Smooth muscle cell (in vitro differentiated cells): ENCODE data around the gene GSN. TPM values are rescaled to one million over a fixed set of nuclear protein-coding genes. Genes with fewer than 3 reads are reported as not detected.

Source experiments
- DNase-seq: peaks from one replicate; lab custom pipeline; 2025; ENCODE audit not compliant: unreplicated experiment; lab: John Stamatoyannopoulos, UW
- H2AFZ ChIP-seq: fragments of 200-600 bp; sonication (generic); 2 replicates; pipeline ENCODE4 v1.6.0; 2016; ENCODE audit warnings: antibody characterized with exemption, low read depth, mild to moderate bottlenecking
- H3F3A ChIP-seq: fragments of 200-600 bp; sonication (generic); 2 replicates; pipeline ENCODE4 v1.6.0; 2017; ENCODE audit warnings: antibody characterized with exemption, low read depth
- H3K27ac ChIP-seq: fragments of 200-600 bp; sonication (generic); 2 replicates; pipeline ENCODE4 v1.5.1; 2016; ENCODE audit warnings: low read depth, mild to moderate bottlenecking
- H3K27me3 ChIP-seq: fragments of 200-600 bp; sonication (generic); 2 replicates; pipeline ENCODE4 v1.6.1; 2016; ENCODE audit warnings: low read depth, mild to moderate bottlenecking
- H3K36me3 ChIP-seq: fragments of 200-600 bp; sonication (generic); 2 replicates; pipeline ENCODE4 v1.5.1; 2016; ENCODE audit warnings: low read depth
- H3K4me1 ChIP-seq: fragments of 200-600 bp; sonication (generic); 2 replicates; pipeline ENCODE4 v1.5.1; 2016; ENCODE audit warnings: low read depth
- H3K4me2 ChIP-seq: fragments of 200-600 bp; sonication (generic); 2 replicates; pipeline ENCODE4 v1.6.0; 2016; ENCODE audit warnings: mild to moderate bottlenecking
- H3K4me3 ChIP-seq: fragments of 200-600 bp; sonication (generic); 2 replicates; pipeline ENCODE4 v1.5.1; 2016; ENCODE audit warnings: mild to moderate bottlenecking
- H3K79me2 ChIP-seq: fragments of 200-600 bp; sonication (generic); 2 replicates; pipeline ENCODE4 v1.6.0; 2016; ENCODE audit warnings: low read depth, mild to moderate bottlenecking
- H3K9ac ChIP-seq: fragments of 200-600 bp; sonication (generic); 2 replicates; pipeline ENCODE4 v1.6.0; 2016; ENCODE audit warnings: low read depth
- H3K9me3 ChIP-seq: fragments of 200-600 bp; sonication (generic); replicated peaks from 2 replicates; pipeline ENCODE4 v1.5.1; 2016; ENCODE audit warnings: low read depth
- H4K20me1 ChIP-seq: fragments of 200-600 bp; sonication (generic); 2 replicates; pipeline ENCODE4 v1.6.0; 2016; ENCODE audit warnings: low read depth
- WGBS: methylation state at CpG from one replicate; pipeline ENCODE4 v1.1.7; 2016; ENCODE audit warnings: low lambda C conversion rate; 5-methylcytosine and 5-hydroxymethylcytosine counted together
- polyA plus RNA-seq: library from polyadenylated mRNA; unstranded; fragments of >200 nt; fragmentation: Nextera tagmentation; extraction: Ambion mirVana; gene quantifications from 2 replicates; pipeline ENCODE4 v1.2.1, GENCODE V29; 2016
- total RNA-seq: library from RNA; depleted of rRNA; stranded (reverse); fragments of >200 nt; gene quantifications from 2 replicates; pipeline ENCODE4 v1.2.3, GENCODE V29; 2014
- TF ChIP-seq, protein P1 (sequence below): fragments of 200-600 bp; sonication (generic); IDR thresholded peaks from 2 replicates; pipeline ENCODE4 v1.5.1; 2017; ENCODE audit warnings: borderline replicate concordance, mild to moderate bottlenecking, antibody characterized with exemption; ENCODE audit not compliant: insufficient read depth, poor library complexity, severe bottlenecking

Gene GSN
- total and polyA plus RNA-seq, 2 experiments from 2014 or later = 337 to 685 TPM

- DNase-seq = no peak
- Histone ChIP-seq H2AFZ (no peak overlapping the region), H3K27ac (no peak overlapping the region), H3K79me2 (peaks cover 30% of the 10 kb centered on the region), H3K9me3 (no peaks in the 10 kb centered on the region), H3K4me1 (peaks cover 22% of the 10 kb centered on the region), H3K4me2 (no peak overlapping the region), H3K4me3 (no peak overlapping the region), H3K36me3 (peaks cover 6% of the 10 kb centered on the region), H3F3A (peaks cover 7% of the 10 kb centered on the region), H3K27me3 (no peaks in the 10 kb centered on the region), H3K9ac (no peak overlapping the region), H4K20me1 (peaks cover 91% of the 10 kb centered on the region)
- 98% methylated on average over 11 of the region's 11 CpGs for WGBS
- TF ChIP-seq, protein P1, sequence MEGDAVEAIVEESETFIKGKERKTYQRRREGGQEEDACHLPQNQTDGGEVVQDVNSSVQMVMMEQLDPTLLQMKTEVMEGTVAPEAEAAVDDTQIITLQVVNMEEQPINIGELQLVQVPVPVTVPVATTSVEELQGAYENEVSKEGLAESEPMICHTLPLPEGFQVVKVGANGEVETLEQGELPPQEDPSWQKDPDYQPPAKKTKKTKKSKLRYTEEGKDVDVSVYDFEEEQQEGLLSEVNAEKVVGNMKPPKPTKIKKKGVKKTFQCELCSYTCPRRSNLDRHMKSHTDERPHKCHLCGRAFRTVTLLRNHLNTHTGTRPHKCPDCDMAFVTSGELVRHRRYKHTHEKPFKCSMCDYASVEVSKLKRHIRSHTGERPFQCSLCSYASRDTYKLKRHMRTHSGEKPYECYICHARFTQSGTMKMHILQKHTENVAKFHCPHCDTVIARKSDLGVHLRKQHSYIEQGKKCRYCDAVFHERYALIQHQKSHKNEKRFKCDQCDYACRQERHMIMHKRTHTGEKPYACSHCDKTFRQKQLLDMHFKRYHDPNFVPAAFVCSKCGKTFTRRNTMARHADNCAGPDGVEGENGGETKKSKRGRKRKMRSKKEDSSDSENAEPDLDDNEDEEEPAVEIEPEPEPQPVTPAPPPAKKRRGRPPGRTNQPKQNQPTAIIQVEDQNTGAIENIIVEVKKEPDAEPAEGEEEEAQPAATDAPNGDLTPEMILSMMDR = no peak
Observed at GRCh38 chr9:121301881-121302286, 33.9 kb downstream of the GSN start.

- no peak overlapping the region for H3K4me2 ChIP-seq
- no peaks in the 10 kb centered on the region for H3K9me3 ChIP-seq
- H3K27me3 ChIP-seq = no peaks in the 10 kb centered on the region
- H2AFZ ChIP-seq = no peak overlapping the region
- no peak for DNase-seq
- H3K79me2 ChIP-seq = peaks cover 29% of the 10 kb centered on the region
- H3K36me3 ChIP-seq = peaks cover 6% of the 10 kb centered on the region
- H3K9ac ChIP-seq = no peak overlapping the region
- 97% methylated on average over 5 of the region's 5 CpGs for WGBS
- H3F3A ChIP-seq = peaks cover 7% of the 10 kb centered on the region
- H4K20me1 ChIP-seq = peaks cover 90% of the 10 kb centered on the region
- H3K4me3 ChIP-seq = no peak overlapping the region
- peaks cover 22% of the 10 kb centered on the region for H3K4me1 ChIP-seq
- no peak overlapping the region for H3K27ac ChIP-seq
- TF ChIP-seq, protein P1 = no peak
Observed at GRCh38 chr9:121302341-121302740, 34.4 kb downstream of the GSN start.

DNA sequence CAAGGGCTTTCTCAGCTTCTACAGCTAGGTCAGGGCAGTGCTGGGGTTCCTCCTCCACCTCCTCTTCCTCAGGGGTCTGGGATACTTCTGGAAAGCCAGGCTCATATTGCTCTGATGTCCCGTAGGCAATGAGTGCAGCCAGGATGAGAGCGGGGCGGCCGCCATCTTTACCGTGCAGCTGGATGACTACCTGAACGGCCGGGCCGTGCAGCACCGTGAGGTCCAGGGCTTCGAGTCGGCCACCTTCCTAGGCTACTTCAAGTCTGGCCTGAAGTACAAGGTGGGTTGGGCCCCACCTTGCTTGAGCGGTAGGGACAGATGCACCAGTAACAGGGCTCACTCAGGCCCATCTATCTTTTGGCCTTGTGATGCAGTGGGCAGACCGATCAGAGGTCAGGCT is 34.8 kb downstream of the GSN start:
- Histone ChIP-seq H3K9me3 (no peaks in the 10 kb centered on the region), H3K9ac (no peak overlapping the region), H3K27ac (no peak overlapping the region), H3F3A (peaks cover 7% of the 10 kb centered on the region), H3K4me1 (peaks cover 22% of the 10 kb centered on the region), H3K27me3 (no peaks in the 10 kb centered on the region), H3K79me2 (peaks cover 29% of the 10 kb centered on the region), H4K20me1 (peaks cover 90% of the 10 kb centered on the region), H3K4me3 (no peak overlapping the region), H3K36me3 (peaks cover 6% of the 10 kb centered on the region), H3K4me2 (no peak overlapping the region), H2AFZ (no peak overlapping the region)
- TF ChIP-seq, protein P1 = no peak
- no peak for DNase-seq
- 98% methylated on average over 13 of the region's 13 CpGs for WGBS
